BLaER1 (cell line): ENCODE results near the gene MCTP2.

Experiments
- H3K27ac ChIP-seq: shearing (Covaris generic); formaldehyde crosslinking; 2 replicates; pipeline ENCODE4 v1.8.1; 2022
- H3K27me3 ChIP-seq: shearing (Covaris generic); formaldehyde crosslinking; 2 replicates; pipeline ENCODE4 v1.8.1; 2022
- H3K36me3 ChIP-seq: shearing (Covaris generic); formaldehyde crosslinking; 2 replicates; pipeline ENCODE4 v1.8.1; 2022
- H3K4me1 ChIP-seq: shearing (Covaris generic); formaldehyde crosslinking; 2 replicates; pipeline ENCODE4 v1.8.1; 2022
- H3K4me2 ChIP-seq: shearing (Covaris generic); formaldehyde crosslinking; 2 replicates; pipeline ENCODE4 v1.8.1; 2022
- H3K4me3 ChIP-seq: shearing (Covaris generic); formaldehyde crosslinking; 2 replicates; pipeline ENCODE4 v1.8.1; 2022
- H3K9ac ChIP-seq: shearing (Covaris generic); formaldehyde crosslinking; 2 replicates; pipeline ENCODE4 v1.8.1; 2022
- H3K9me3 ChIP-seq: shearing (Covaris generic); formaldehyde crosslinking; 2 replicates; pipeline ENCODE4 v1.8.1; 2022
- H4K20me1 ChIP-seq: shearing (Covaris generic); formaldehyde crosslinking; 2 replicates; pipeline ENCODE4 v1.8.1; 2022
- Cebpa-rat ChIP-seq: shearing (Covaris generic); IDR thresholded peaks from 2 replicates; pipeline ENCODE4 v1.8.1; 2022

Gene MCTP2

DNA sequence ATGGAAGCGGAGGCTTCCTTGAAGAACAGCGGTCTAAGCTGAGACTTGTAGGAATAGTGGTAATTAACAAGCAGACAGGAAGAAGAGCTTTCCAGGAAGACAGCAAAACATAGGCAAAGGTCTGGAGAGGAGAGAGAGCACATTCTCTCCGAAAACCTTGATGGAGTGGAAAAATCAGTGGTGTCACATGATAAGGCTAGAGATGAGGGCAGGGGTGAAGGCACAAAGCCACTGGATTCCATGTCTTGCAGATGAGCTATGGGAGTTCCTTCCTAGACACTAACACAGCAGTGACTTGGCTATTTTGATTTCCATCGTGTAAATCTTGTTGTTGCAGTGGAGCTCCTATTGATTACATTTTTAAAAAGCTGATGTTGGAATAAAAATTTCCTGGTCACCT, 132.0 kb downstream of the MCTP2 start:
- no peak for TF ChIP-seq Cebpa-rat
- H3K4me3 ChIP-seq: no peak overlapping the region
- H3K4me1 ChIP-seq: no peaks in the 10 kb centered on the region
- H3K9me3 ChIP-seq: no peaks in the 10 kb centered on the region
- no peak overlapping the region for H3K9ac ChIP-seq
- no peaks in the 10 kb centered on the region for H4K20me1 ChIP-seq
- no peak overlapping the region for H3K4me2 ChIP-seq
- no peak overlapping the region for H3K27ac ChIP-seq
- H3K27me3 ChIP-seq: no peaks in the 10 kb centered on the region
- H3K36me3 ChIP-seq: peaks cover 11% of the 10 kb centered on the region; the same call in 1 of the 2 replicates

DNA sequence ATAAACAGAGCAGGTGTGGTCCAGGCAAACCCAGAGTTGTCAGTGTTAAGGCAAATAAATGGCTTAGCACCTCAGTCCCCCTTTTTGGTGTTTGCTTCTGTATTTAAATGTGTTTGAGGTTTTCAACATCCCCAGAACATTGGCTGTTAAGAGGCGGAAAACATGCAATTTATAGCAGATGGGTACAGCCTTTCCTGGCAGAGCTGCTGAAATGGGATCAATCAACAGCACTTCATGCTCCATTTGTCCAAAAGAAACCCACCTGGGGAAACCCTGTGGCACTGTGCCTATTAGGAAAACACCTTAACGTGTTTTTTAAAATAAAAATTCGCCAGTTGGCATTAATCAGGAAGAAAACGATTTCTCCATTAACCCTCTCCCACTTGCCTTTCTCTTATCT, 135.4 kb downstream of the MCTP2 start:
- no peaks in the 10 kb centered on the region for H4K20me1 ChIP-seq
- no peaks in the 10 kb centered on the region for H3K9me3 ChIP-seq
- no peak overlapping the region for H3K9ac ChIP-seq
- H3K36me3 ChIP-seq: peaks cover 24% of the 10 kb centered on the region
- H3K27ac ChIP-seq: no peak overlapping the region
- no peaks in the 10 kb centered on the region for H3K27me3 ChIP-seq
- H3K4me2 ChIP-seq: no peak overlapping the region
- no peaks in the 10 kb centered on the region for H3K4me1 ChIP-seq
- TF ChIP-seq Cebpa-rat: no peak
- H3K4me3 ChIP-seq: no peak overlapping the region

DNA sequence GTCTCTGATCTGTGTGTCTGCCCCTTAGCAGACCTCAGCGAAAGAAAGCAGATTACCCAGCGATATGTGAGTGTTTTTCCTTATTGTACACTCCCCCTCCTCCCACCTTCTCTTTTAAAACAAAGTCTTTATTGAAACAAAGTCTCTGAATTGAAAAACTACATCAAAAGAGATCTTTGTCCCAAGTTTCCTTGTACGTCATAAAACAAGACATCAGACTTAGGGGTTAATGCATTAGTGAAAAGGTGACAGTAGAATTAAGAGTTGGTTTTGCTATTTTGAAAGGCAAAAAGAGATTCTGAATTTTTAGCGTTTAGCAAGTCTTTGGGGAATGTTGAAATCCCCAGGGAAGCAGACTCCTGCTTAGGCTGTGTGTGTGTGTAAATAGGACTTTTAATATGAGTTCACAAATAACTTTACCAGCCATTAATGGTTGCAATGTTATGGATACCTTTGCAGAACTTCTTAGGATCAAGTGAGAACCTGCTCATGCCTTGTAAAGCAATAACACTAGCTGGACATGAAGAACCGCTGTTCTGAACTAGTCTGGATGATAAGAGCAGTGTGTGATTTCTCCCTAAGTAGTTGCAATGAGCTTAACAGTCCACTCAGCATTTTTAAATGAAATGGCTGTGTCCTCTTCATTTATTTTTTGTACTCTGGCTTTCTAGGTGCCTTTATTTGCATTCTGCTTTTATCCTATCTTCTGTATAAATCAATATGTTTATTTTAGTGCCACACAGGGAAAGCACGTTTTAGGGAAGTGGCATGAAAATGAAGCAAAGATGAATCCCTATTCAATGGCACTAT, 136.6 kb downstream of the MCTP2 start:
- Histone ChIP-seq H3K4me3 (no peak overlapping the region), H3K4me2 (no peak overlapping the region), H3K9me3 (no peaks in the 10 kb centered on the region), H3K27ac (no peak overlapping the region), H3K36me3 (peaks cover 30% of the 10 kb centered on the region), H3K27me3 (no peaks in the 10 kb centered on the region), H4K20me1 (no peaks in the 10 kb centered on the region), H3K9ac (no peak overlapping the region), H3K4me1 (no peaks in the 10 kb centered on the region)
- TF ChIP-seq Cebpa-rat: no peak

DNA sequence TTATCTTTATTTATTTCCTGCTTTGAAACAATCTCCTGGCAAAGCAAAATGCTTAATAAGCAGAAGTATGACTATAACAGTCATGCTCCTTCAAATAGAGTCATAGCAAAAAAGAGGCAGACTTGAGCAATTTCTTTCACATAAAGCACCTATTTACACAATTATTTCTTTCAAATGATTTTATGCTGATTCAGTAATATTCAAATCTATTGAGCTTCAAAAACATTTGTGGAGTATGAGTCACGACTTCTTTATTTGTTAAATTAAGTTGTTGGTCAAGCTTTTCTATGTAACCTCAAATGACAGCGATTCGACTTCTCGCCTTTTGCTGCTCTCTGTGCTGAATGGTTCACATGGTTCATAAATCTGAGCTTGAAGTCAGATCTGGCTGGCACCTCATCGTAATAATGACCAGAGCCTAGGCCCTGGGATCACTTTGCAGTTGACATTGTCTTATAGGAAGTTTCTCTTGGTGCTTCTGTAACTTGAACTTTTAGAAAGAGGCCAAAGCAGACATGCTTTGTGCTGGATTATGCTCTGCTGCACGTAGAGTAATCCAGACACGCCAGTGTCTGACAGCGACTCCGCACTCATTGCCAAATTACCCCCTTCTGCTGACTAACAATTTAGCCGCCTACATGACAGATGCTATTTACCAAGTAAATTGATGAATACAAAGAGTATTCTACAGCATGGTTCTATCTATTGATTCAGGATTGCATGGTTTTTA, 139.0 kb downstream of the MCTP2 start:
- Histone ChIP-seq H3K27me3 (no peaks in the 10 kb centered on the region), H3K36me3 (peaks cover 36% of the 10 kb centered on the region), H3K27ac (no peak overlapping the region), H3K4me1 (no peaks in the 10 kb centered on the region), H3K4me2 (no peak overlapping the region), H3K9me3 (no peaks in the 10 kb centered on the region), H3K9ac (no peak overlapping the region), H4K20me1 (no peaks in the 10 kb centered on the region), H3K4me3 (no peak overlapping the region)
- TF ChIP-seq Cebpa-rat: no peak

- H4K20me1 ChIP-seq: no peaks in the 10 kb centered on the region
- H3K9me3 ChIP-seq: no peaks in the 10 kb centered on the region
- no peaks in the 10 kb centered on the region for H3K27me3 ChIP-seq
- H3K27ac ChIP-seq: no peak overlapping the region
- no peak overlapping the region for H3K4me2 ChIP-seq
- no peak overlapping the region for H3K4me3 ChIP-seq
- H3K4me1 ChIP-seq: no peaks in the 10 kb centered on the region
- H3K36me3 ChIP-seq: peaks cover 36% of the 10 kb centered on the region
- TF ChIP-seq Cebpa-rat: no peak
- no peak overlapping the region for H3K9ac ChIP-seq
Measured at GRCh38 chr15:94370936-94371285, 139.6 kb downstream of the MCTP2 start.

DNA sequence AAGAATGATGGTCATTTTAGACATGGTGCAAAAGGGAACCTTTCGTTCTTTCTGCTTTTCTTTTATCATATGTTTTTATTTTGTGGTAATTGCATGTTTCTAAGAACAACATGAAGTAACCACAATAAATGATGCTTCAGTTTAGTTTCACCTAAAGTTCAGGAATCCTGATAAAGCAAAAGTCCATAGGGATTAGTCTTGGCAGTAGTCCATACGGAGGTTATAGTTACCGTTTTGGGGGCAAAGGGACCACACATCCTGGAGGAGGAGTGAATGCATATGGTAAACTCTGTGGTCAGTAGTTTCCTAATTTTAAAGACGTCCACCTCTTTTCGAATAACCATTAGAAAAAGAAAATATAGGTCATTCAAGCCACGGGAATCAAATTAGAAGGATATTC, 141.5 kb downstream of the MCTP2 start:
- TF ChIP-seq Cebpa-rat: no peak
- Histone ChIP-seq H3K4me2 (no peak overlapping the region), H3K27me3 (no peaks in the 10 kb centered on the region), H3K9me3 (no peaks in the 10 kb centered on the region), H3K36me3 (peaks cover 35% of the 10 kb centered on the region), H3K27ac (no peak overlapping the region), H3K9ac (no peak overlapping the region), H3K4me3 (no peak overlapping the region), H3K4me1 (no peaks in the 10 kb centered on the region), H4K20me1 (no peaks in the 10 kb centered on the region)

DNA sequence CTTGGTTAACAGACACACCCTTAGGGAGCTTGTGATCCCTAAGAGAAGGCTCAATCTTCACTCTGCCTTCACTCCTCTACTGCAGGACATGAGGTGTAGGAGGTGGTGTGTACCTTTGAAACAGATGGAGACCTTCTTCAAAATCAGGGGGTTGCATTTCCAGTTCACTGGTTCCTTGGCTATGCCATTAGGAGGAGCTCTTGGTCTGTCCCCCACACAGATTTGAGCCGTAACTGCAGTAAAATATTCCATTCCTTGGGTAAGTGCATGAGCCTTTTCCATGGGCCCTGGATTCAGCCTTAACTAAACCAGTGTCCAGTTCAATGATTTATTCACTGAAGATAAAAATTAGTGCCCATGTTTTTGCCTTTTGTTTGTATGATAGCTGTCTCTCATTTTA, 144.6 kb downstream of the MCTP2 start:
- no peak overlapping the region for H3K4me3 ChIP-seq
- no peak overlapping the region for H3K27ac ChIP-seq
- H3K4me1 ChIP-seq: no peaks in the 10 kb centered on the region
- H3K27me3 ChIP-seq: no peaks in the 10 kb centered on the region
- H3K4me2 ChIP-seq: no peak overlapping the region
- H3K9ac ChIP-seq: no peak overlapping the region
- no peak for TF ChIP-seq Cebpa-rat
- no peaks in the 10 kb centered on the region for H3K9me3 ChIP-seq
- no peaks in the 10 kb centered on the region for H4K20me1 ChIP-seq
- peaks cover 15% of the 10 kb centered on the region; the same call in 1 of the 2 replicates for H3K36me3 ChIP-seq

DNA sequence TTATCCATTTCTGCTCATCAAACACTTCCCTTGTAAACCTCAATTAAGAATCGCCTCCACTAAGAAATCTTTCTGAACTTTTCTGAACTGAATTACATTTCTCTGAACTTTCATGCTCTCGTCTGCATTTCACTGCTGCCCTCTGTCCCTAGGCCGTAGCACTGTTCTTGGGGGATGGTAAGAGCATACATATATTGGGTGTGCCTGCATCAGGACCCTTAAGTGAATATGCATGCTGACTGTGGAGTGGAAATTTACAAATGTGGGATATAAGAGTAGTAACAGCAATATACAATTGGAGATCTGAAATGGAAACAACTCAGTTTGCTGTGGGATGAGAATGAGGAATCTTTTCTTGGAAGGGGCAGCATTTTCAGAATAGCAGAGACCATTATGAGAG, 148.6 kb downstream of the MCTP2 start:
- H3K4me2 ChIP-seq: no peak overlapping the region
- TF ChIP-seq Cebpa-rat: no peak
- no peak overlapping the region for H3K9ac ChIP-seq
- no peak overlapping the region for H3K27ac ChIP-seq
- H4K20me1 ChIP-seq: no peaks in the 10 kb centered on the region
- H3K27me3 ChIP-seq: no peaks in the 10 kb centered on the region
- H3K36me3 ChIP-seq: 0 out of 2 replicates have a peak, but pooled peaks cover 9% of the 10 kb centered on the region
- H3K4me1 ChIP-seq: no peaks in the 10 kb centered on the region
- H3K9me3 ChIP-seq: no peaks in the 10 kb centered on the region
- H3K4me3 ChIP-seq: no peak overlapping the region

GRCh38 chr15:94380798-94381197, 149.4 kb downstream of the MCTP2 start:
- H3K27ac ChIP-seq: no peak overlapping the region
- no peaks in the 10 kb centered on the region for H3K27me3 ChIP-seq
- no peaks in the 10 kb centered on the region for H3K9me3 ChIP-seq

GRCh38 chr15:94381384-94381783, 150.0 kb downstream of the MCTP2 start:
- TF ChIP-seq Cebpa-rat: no peak
- no peak overlapping the region for H3K27ac ChIP-seq
- H3K27me3 ChIP-seq: no peaks in the 10 kb centered on the region
- no peaks in the 10 kb centered on the region for H4K20me1 ChIP-seq
- no peak overlapping the region for H3K4me2 ChIP-seq
- no peak overlapping the region for H3K4me3 ChIP-seq
- H3K9me3 ChIP-seq: no peaks in the 10 kb centered on the region
- no peak overlapping the region for H3K9ac ChIP-seq
- no peaks in the 10 kb centered on the region for H3K4me1 ChIP-seq
- 0 out of 2 replicates have a peak, but pooled peaks cover 6% of the 10 kb centered on the region for H3K36me3 ChIP-seq

More at GRCh38 chr15:94380798-94381197, 149.4 kb downstream of the MCTP2 start:
- 0 out of 2 replicates have a peak, but pooled peaks cover 6% of the 10 kb centered on the region for H3K36me3 ChIP-seq
- no peaks in the 10 kb centered on the region for H4K20me1 ChIP-seq
- no peak overlapping the region for H3K9ac ChIP-seq
- no peak overlapping the region for H3K4me3 ChIP-seq
- H3K4me1 ChIP-seq: no peaks in the 10 kb centered on the region
- no peak overlapping the region for H3K4me2 ChIP-seq
- TF ChIP-seq Cebpa-rat: no peak
